NCI-H774 (cell line): ENCODE results near the gene CNOT6.

Experiments used
- DNase-seq: peaks from one replicate; lab custom pipeline; 2025; lab: John Stamatoyannopoulos, UW

Gene CNOT6

GRCh38 chr5:180580681-180581080 lies 86.5 kb downstream of the CNOT6 start:
- DNase-seq: no peak

- DNase-seq: no peak
Observed at GRCh38 chr5:180583738-180584137, 89.6 kb downstream of the CNOT6 start.

- DNase-seq: no peak
Observed at GRCh38 chr5:180586204-180586603, 92.0 kb downstream of the CNOT6 start.

GRCh38 chr5:180586870-180587269 lies 92.7 kb downstream of the CNOT6 start:
- no peak for DNase-seq

- DNase-seq: no peak
Observed at GRCh38 chr5:180589771-180590542, 95.8 kb downstream of the CNOT6 start.

- no peak for DNase-seq
Observed at GRCh38 chr5:180590543-180591310, 96.5 kb downstream of the CNOT6 start.

- DNase-seq: no peak
Observed at GRCh38 chr5:180591311-180591887, 97.2 kb downstream of the CNOT6 start, which contains the start of gene SCGB3A1. TSS of gene SCGB3A1 (minus strand) at chr5:180591499. CDS start at chr5:180591462, 37 bp downstream.

- no peak for DNase-seq
Observed at GRCh38 chr5:180592176-180592575, 98.0 kb downstream of the CNOT6 start.

- DNase-seq: no peak
Observed at GRCh38 chr5:180593446-180594206, 99.4 kb downstream of the CNOT6 start.

GRCh38 chr5:180594311-180595045 lies 100.3 kb downstream of the CNOT6 start:
- DNase-seq: no peak

GRCh38 chr5:180595046-180595379 lies 100.8 kb downstream of the CNOT6 start:
- no peak for DNase-seq

GRCh38 chr5:180595381-180596114 lies 101.4 kb downstream of the CNOT6 start:
- DNase-seq: no peak

- no peak for DNase-seq
Observed at GRCh38 chr5:180596115-180596667, 102.0 kb downstream of the CNOT6 start.

- no peak for DNase-seq
Observed at GRCh38 chr5:180596668-180597231, 102.6 kb downstream of the CNOT6 start.

- DNase-seq: no peak
Observed at GRCh38 chr5:180598316-180598701, 104.1 kb downstream of the CNOT6 start.

- no peak for DNase-seq
Observed at GRCh38 chr5:180598797-180599589, 104.8 kb downstream of the CNOT6 start.

- DNase-seq: no peak
Observed at GRCh38 chr5:180599590-180599914, 105.4 kb downstream of the CNOT6 start.

GRCh38 chr5:180599981-180600553 lies 105.9 kb downstream of the CNOT6 start:
- DNase-seq: no peak

GRCh38 chr5:180600554-180601041 lies 106.4 kb downstream of the CNOT6 start:
- DNase-seq: no peak
